Upper lobe of left lung (tissue), 6 donors: ENCODE results near the gene WTIP. TPM values are rescaled to one million over a fixed set of nuclear protein-coding genes. Genes with fewer than 3 reads are reported as not detected.

Source experiments
- ATAC-seq, 2 donors: fragments of 200-7000 bp; cut with Tn5 transposase; one replicate each; pipeline ENCODE4 v1.9.1; 2022; ENCODE audit warnings: mild to moderate bottlenecking in 2 of 2, moderate library complexity in 2 of 2; ENCODE audit not compliant: low FRiP score in 2 of 2
- DNase-seq, 2 donors: peaks; one replicate each; pipeline ENCODE4 v3.0.0-alpha.2; 2019 to 2020
- H3K27ac ChIP-seq, 4 donors: fragments of 200-600 bp; sonication (generic); one replicate each; pipeline ENCODE4 v1.5.1; 2016 to 2019
- H3K27me3 ChIP-seq, 4 donors: fragments of 200-600 bp; sonication (generic); one replicate each; pipeline ENCODE4 v1.5.1; 2017 to 2019
- H3K36me3 ChIP-seq, 4 donors: fragments of 200-600 bp; sonication (generic); one replicate each; pipeline ENCODE4 v1.5.1; 2016 to 2019
- H3K4me1 ChIP-seq, 4 donors: fragments of 200-600 bp; sonication (generic); one replicate each; pipeline ENCODE4 v1.5.1; 2018 to 2019
- H3K4me3 ChIP-seq, 4 donors: fragments of 200-600 bp; sonication (generic); one replicate each; pipeline ENCODE4 v1.5.1; 2017 to 2019; ENCODE audit warnings: mild to moderate bottlenecking in 2 of 4, moderate library complexity in 1 of 4
- H3K9me3 ChIP-seq, 4 donors: fragments of 200-600 bp; sonication (generic); one replicate each; pipeline ENCODE4 v1.5.1; 2018 to 2019
- CTCF ChIP-seq, 6 experiments: fragments of 450-650 bp in 4 of 6; fragments of 200-600 bp in 2 of 6; sonication (generic) in 2 of 6; IDR thresholded peaks; one replicate each; pipeline ENCODE4 v1.5.1; 2016 to 2019; ENCODE audit warnings: antibody characterized with exemption in 6 of 6
- EP300 ChIP-seq, 4 donors: sonication (generic); formaldehyde crosslinking; IDR thresholded peaks; one replicate each; pipeline ENCODE4 v1.5.1; 2017; ENCODE audit warnings: antibody characterized with exemption in 4 of 4, control low read depth in 2 of 4
- POLR2A ChIP-seq, 4 donors: fragments of 450-650 bp; IDR thresholded peaks; one replicate each; pipeline ENCODE4 v1.5.1; 2016 to 2017; ENCODE audit warnings: antibody characterized with exemption in 4 of 4, mild to moderate bottlenecking in 2 of 4
- POLR2AphosphoS5 ChIP-seq, 2 donors: sonication (generic); formaldehyde crosslinking; IDR thresholded peaks; one replicate each; pipeline ENCODE4 v1.5.1; 2017; ENCODE audit warnings: antibody characterized with exemption in 2 of 2
- WGBS, 2 donors: methylation state at CpG; one replicate each; pipeline ENCODE4 v1.1.5; 2017 to 2018; 5-methylcytosine and 5-hydroxymethylcytosine counted together
- total RNA-seq, 6 donors: library from RNA; depleted of rRNA in 4 of 6; stranded (reverse); fragments of >200 nt in 4 of 6; gene quantifications; one replicate each; pipeline versions ENCODE4 v1.1.0 to v1.2.1, GENCODE V29; 2016 to 2021
- donor health status: DM: no; HTN: no; CAD: no; lungs with moderate emphysema.
- donor health status: DM: no; HTN: yes; CAD: no; lungs with severe emphysema.

The WTIP gene
- total RNA-seq, 6 donors from 2014 or later: 18.7 to 93.3 (median 56.9) TPM

- WGBS, 2 donors: 87 to 89% methylated on average over 13 of the region's 13 CpGs
- peaks cover 0 to 56% (median 34%) of the 10 kb centered on the region in 4 donors for H3K36me3 ChIP-seq
- ATAC-seq (no peak), DNase-seq (no peak)
- no peak overlapping the region for H3K27ac ChIP-seq
- no peaks in the 10 kb centered on the region for H3K9me3 ChIP-seq
- peaks cover 2 to 6% (median 4%) of the 10 kb centered on the region in 4 donors for H3K4me1 ChIP-seq
- no peak overlapping the region for H3K4me3 ChIP-seq
- TF ChIP-seq EP300 (IDR thresholded peaks at IDR 0.05) (no peak), CTCF (IDR thresholded peaks at IDR 0.05) (no peak), POLR2AphosphoS5 (IDR thresholded peaks at IDR 0.05) (no peak), POLR2A (IDR thresholded peaks at IDR 0.05) (no peak)
- no peaks in the 10 kb centered on the region for H3K27me3 ChIP-seq
Observed at GRCh38 chr19:34499155-34499834, 17.7 kb downstream of the WTIP start.

GRCh38 chr19:34500656-34501120 lies 19.1 kb downstream of the WTIP start:
- Histone ChIP-seq H3K9me3 (no peaks in the 10 kb centered on the region), H3K36me3 (peaks cover 0 to 42% (median 23%) of the 10 kb centered on the region in 4 donors), H3K4me1 (peaks cover 3 to 12% (median 5%) of the 10 kb centered on the region in 4 donors), H3K27ac (peak overlapping the region in 1 of 4 donors; percentile 38), H3K4me3 (no peak overlapping the region), H3K27me3 (no peaks in the 10 kb centered on the region)
- DNase-seq (no peak), ATAC-seq (no peak)
- TF ChIP-seq EP300 (IDR thresholded peaks at IDR 0.05): no peak
- TF ChIP-seq POLR2AphosphoS5 (IDR thresholded peaks at IDR 0.05): no peak
- TF ChIP-seq CTCF (IDR thresholded peaks at IDR 0.05): no peak
- no peak for TF ChIP-seq POLR2A (IDR thresholded peaks at IDR 0.05)
- WGBS, 2 donors: 65 to 80% methylated on average over 11 to 23 of the region's 25 CpGs

GRCh38 chr19:34501339-34502320 lies 20.1 kb downstream of the WTIP start:
- DNase-seq (peak; percentile 94 to 99), ATAC-seq (peak; percentile 94)
- WGBS, 2 donors: 45 to 71% methylated on average over 22 to 37 of the region's 40 CpGs
- H3K4me1 ChIP-seq: peaks cover 3 to 14% (median 5%) of the 10 kb centered on the region in 4 donors
- no peaks in the 10 kb centered on the region for H3K27me3 ChIP-seq
- TF ChIP-seq CTCF (IDR thresholded peaks at IDR 0.05) (peak; percentile 98 to 99 (median 99)), POLR2A (IDR thresholded peaks at IDR 0.05) (no peak), POLR2AphosphoS5 (IDR thresholded peaks at IDR 0.05) (peak in 1 of 2 donors; percentile 15)
- peaks cover 0 to 33% (median 16%) of the 10 kb centered on the region in 4 donors for H3K36me3 ChIP-seq
- H3K4me3 ChIP-seq: no peak overlapping the region
- H3K9me3 ChIP-seq: no peaks in the 10 kb centered on the region
- H3K27ac ChIP-seq: peak overlapping the region in 2 of 4 donors; percentile 19 to 38

- Histone ChIP-seq H3K4me1 (peaks cover 3 to 14% (median 5%) of the 10 kb centered on the region in 4 donors), H3K36me3 (peaks cover 0 to 21% (median 8%) of the 10 kb centered on the region in 4 donors), H3K9me3 (no peaks in the 10 kb centered on the region), H3K4me3 (no peak overlapping the region), H3K27ac (no peak overlapping the region), H3K27me3 (no peaks in the 10 kb centered on the region)
- 80 to 88% methylated on average over 14 to 15 of the region's 15 CpGs for WGBS, 2 donors
- DNase-seq (no peak), ATAC-seq (no peak)
- no peak for TF ChIP-seq POLR2A (IDR thresholded peaks at IDR 0.05)
- TF ChIP-seq EP300 (IDR thresholded peaks at IDR 0.05): no peak
- no peak for TF ChIP-seq CTCF (IDR thresholded peaks at IDR 0.05)
- no peak for TF ChIP-seq POLR2AphosphoS5 (IDR thresholded peaks at IDR 0.05)
Observed at GRCh38 chr19:34502582-34503411, 21.2 kb downstream of the WTIP start.
